NCI-H460 (cell line): ENCODE results near the gene CACNG8. TPM values are rescaled to one million over a fixed set of nuclear protein-coding genes. Genes with fewer than 3 reads are reported as not detected.
"Not testable (repeated sequence)": the region's sequence is repeated elsewhere in the genome, so short reads cannot be mapped to it uniquely, and the experiment has no call there.

Experiments
- DNase-seq: peaks from one replicate; pipeline ENCODE4 v3.0.0-alpha.2; 2016; ENCODE audit warnings: low read depth; ENCODE audit errors: extremely low read depth
- small RNA-seq, 2 experiments: library from RNA; depleted of rRNA; stranded (forward); fragments of <200 nt; gene quantifications; one replicate each; pipeline ENCODE3, GENCODE V24; 2014
- total RNA-seq: library from RNA; depleted of rRNA; stranded (reverse); fragments of >200 nt; shearing (Covaris generic); gene quantifications from 2 replicates; pipeline ENCODE4 v1.2.3, GENCODE V29; 2014; rRNA removed

Gene CACNG8
- total RNA-seq, 1 experiment from 2014 or later, result 0.84 TPM

- peak; percentile 67 for DNase-seq
Measured at GRCh38 chr19:54029930-54030490, 67.3 kb downstream of the CACNG8 start.

- no peak for DNase-seq
Measured at GRCh38 chr19:54030895-54031586, 68.3 kb downstream of the CACNG8 start.

- DNase-seq, result no peak
Measured at GRCh38 chr19:54035215-54036178, 72.8 kb downstream of the CACNG8 start.

- DNase-seq, result not testable (repeated sequence)
Measured at GRCh38 chr19:54036542-54036941, 73.8 kb downstream of the CACNG8 start.

Small RNA genes within 50 kb of the gene (small RNA-seq; reads per million reads assigned to genes)
- gene AC012314.20, result 0 reads per million in 2 experiments

Other genes with a start within 250 kb of the CACNG8 start
- gene NLRP12, start 138.6 kb upstream of the CACNG8 start, total RNA-seq, result not detected in 2 replicates
- 38.6 and 49.5 TPM in 2 replicates for gene MYADM, start 95.1 kb upstream of the CACNG8 start, total RNA-seq
- gene PRKCG, start 80.7 kb upstream of the CACNG8 start, total RNA-seq, result 0.20 TPM in 1 of 2 replicates, not detected in the other
- not detected in 2 replicates for gene CACNG7, start 53.7 kb upstream of the CACNG8 start, total RNA-seq
- gene CACNG6, start 28.7 kb downstream of the CACNG8 start, total RNA-seq, result 4.6 and 4.9 TPM in 2 replicates
- gene VSTM1, start 101.0 kb downstream of the CACNG8 start, total RNA-seq, result not detected in 2 replicates
- gene TARM1, start 118.4 kb downstream of the CACNG8 start, total RNA-seq, result not detected in 2 replicates
- gene OSCAR, start 137.9 kb downstream of the CACNG8 start, total RNA-seq, result 0.22 and 0.32 TPM in 2 replicates
- gene NDUFA3, start 139.9 kb downstream of the CACNG8 start, total RNA-seq, result 31.8 and 38.6 TPM in 2 replicates
- gene TFPT, start 152.7 kb downstream of the CACNG8 start, total RNA-seq, result 8.3 and 10.2 TPM in 2 replicates
- 28.5 and 34.1 TPM in 2 replicates for gene PRPF31, start 152.8 kb downstream of the CACNG8 start, total RNA-seq
- gene CNOT3, start 174.8 kb downstream of the CACNG8 start, total RNA-seq, result 12.3 and 19.2 TPM in 2 replicates
- 7.7 and 8.2 TPM in 2 replicates for gene LENG1, start 196.8 kb downstream of the CACNG8 start, total RNA-seq
- gene TMC4, start 210.2 kb downstream of the CACNG8 start, total RNA-seq, result 0.30 and 0.63 TPM in 2 replicates
- gene MBOAT7, start 226.6 kb downstream of the CACNG8 start, total RNA-seq, result 27.5 and 28.9 TPM in 2 replicates
- gene TSEN34, start 228.4 kb downstream of the CACNG8 start, total RNA-seq, result 27.3 and 38.4 TPM in 2 replicates
- gene RPS9, start 237.9 kb downstream of the CACNG8 start, total RNA-seq, result 2,109 and 2,437 TPM in 2 replicates